ENCODE results near the gene TAS1R2. TPM values are rescaled to one million over a fixed set of nuclear protein-coding genes. Genes with fewer than 3 reads are reported as not detected.

The TAS1R2 gene
- total and polyA plus RNA-seq, 2 of the 13 experiments (the other 11 are each of a cell fraction or from before 2014, with no cell fraction given), result not detected

DNA sequence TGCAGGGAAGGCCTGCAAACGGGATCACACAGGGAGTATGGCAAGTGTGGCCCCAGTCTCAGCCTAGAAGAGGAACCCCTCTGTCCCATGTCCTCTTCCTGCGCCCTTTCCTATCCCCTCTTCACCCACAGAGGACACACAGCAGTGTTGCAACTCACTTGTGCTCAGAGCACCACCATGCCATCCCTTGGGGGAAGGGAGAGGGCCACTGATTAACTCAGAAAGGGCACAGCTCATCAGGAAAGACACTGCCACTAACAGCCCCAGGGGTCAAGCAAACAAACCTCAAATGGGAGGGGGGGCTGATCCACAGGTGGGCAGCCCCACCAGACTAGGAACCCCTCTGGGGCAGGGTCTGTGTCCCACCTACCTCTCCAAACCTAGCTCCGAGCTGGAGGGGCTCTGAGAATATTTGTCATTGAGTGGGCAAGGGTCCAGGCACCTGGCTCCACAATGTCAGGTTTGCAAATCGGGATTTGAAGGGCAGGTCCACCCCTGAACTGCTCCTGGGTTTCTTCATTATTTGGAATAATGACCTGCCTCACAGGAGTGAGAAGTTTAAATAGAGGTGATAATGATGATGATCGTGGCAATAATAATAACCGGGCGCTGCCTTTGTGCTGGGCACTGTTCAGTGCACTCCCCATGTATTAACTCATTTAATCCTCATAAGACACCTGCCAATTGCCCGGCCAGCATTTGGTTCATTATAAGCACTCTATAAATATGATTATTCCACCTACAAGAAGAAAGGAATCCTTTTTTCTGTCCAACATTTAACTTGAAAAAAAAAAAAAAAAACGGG, 41.9 kb upstream of the TAS1R2 start (continued):
- no peak for TF ChIP-seq ZNF274 (CRISPR knock-in tag; IDR thresholded peaks at IDR 0.05)
- TF ChIP-seq ZNF710 (CRISPR knock-in tag; IDR thresholded peaks at IDR 0.05; ENCODE audit: borderline replicate concordance), result peak; percentile 90; the same call in 1 of the 2 replicates
- TF ChIP-seq GATAD2A (CRISPR knock-in tag; IDR thresholded peaks at IDR 0.05), result peak; percentile 93
- 0 out of 2 replicates have a peak, but pooled peaks have one; percentile 67 for TF ChIP-seq SSRP1 (CRISPR knock-in tag; IDR thresholded peaks at IDR 0.05)
- TF ChIP-seq ZNF75D (CRISPR knock-in tag; IDR thresholded peaks at IDR 0.05; ENCODE audit: borderline replicate concordance), result no peak
- TF ChIP-seq FOXP1 (IDR thresholded peaks at IDR 0.05), result no peak
- TF ChIP-seq FOXP1 (CRISPR knock-in tag; IDR thresholded peaks at IDR 0.05), result peak; percentile 82
- no peak for TF ChIP-seq ZFP36 (IDR thresholded peaks at IDR 0.05; ENCODE audit: borderline replicate concordance, low read depth, low read length, partially characterized antibody)
- TF ChIP-seq, protein P1, sequence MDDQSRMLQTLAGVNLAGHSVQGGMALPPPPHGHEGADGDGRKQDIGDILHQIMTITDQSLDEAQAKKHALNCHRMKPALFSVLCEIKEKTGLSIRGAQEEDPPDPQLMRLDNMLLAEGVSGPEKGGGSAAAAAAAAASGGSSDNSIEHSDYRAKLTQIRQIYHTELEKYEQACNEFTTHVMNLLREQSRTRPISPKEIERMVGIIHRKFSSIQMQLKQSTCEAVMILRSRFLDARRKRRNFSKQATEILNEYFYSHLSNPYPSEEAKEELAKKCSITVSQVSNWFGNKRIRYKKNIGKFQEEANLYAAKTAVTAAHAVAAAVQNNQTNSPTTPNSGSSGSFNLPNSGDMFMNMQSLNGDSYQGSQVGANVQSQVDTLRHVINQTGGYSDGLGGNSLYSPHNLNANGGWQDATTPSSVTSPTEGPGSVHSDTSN (CRISPR knock-in tag; IDR thresholded peaks at IDR 0.05; ENCODE audit: borderline replicate concordance), result no peak
- TF ChIP-seq NCOA5 (CRISPR knock-in tag; IDR thresholded peaks at IDR 0.05), result no peak
- TF ChIP-seq ZNF619 (CRISPR knock-in tag; IDR thresholded peaks at IDR 0.05), result 0 out of 2 replicates have a peak, but pooled peaks have one; percentile 48
- TF ChIP-seq ZSCAN21 (CRISPR knock-in tag; IDR thresholded peaks at IDR 0.05; ENCODE audit: borderline replicate concordance), result peak; percentile 56; the same call in 1 of the 2 replicates
- TF ChIP-seq FOSL1 (CRISPR knock-in tag; IDR thresholded peaks at IDR 0.05; ENCODE audit: borderline replicate concordance), result no peak
- TF ChIP-seq HMG20B (CRISPR knock-in tag; conservative IDR thresholded peaks at IDR 0.05), result peak; percentile 74; the same call in 1 of the 2 replicates
- peak; percentile 85 for TF ChIP-seq TBX2 (CRISPR knock-in tag; IDR thresholded peaks at IDR 0.05; ENCODE audit: borderline replicate concordance)
- peak; percentile 45; the same call in 1 of the 2 replicates for TF ChIP-seq HHEX (CRISPR knock-in tag; IDR thresholded peaks at IDR 0.05)
- TF ChIP-seq ZNF615 (CRISPR knock-in tag; IDR thresholded peaks at IDR 0.05; ENCODE audit: borderline replicate concordance), result no peak
- no peak; the same call in 1 of the 2 replicates for TF ChIP-seq SMAD3 (CRISPR knock-in tag; IDR thresholded peaks at IDR 0.05)
- 0 out of 2 replicates have a peak, but pooled peaks have one; percentile 67 for TF ChIP-seq ZNF839 (CRISPR knock-in tag; IDR thresholded peaks at IDR 0.05; ENCODE audit: borderline replicate concordance)
- peak; percentile 73; the same call in 1 of the 2 replicates for TF ChIP-seq TARDBP (CRISPR knock-in tag; IDR thresholded peaks at IDR 0.05)
- TF ChIP-seq RAD51 (IDR thresholded peaks at IDR 0.05; ENCODE audit: borderline replicate concordance), result no peak
- no peak for TF ChIP-seq ZNF432 (CRISPR knock-in tag; IDR thresholded peaks at IDR 0.05; ENCODE audit: borderline replicate concordance)
- TF ChIP-seq ZNF260 (CRISPR knock-in tag; IDR thresholded peaks at IDR 0.05; ENCODE audit: borderline replicate concordance, low read depth), result no peak
- no peak for TF ChIP-seq ZNF383 (CRISPR knock-in tag; IDR thresholded peaks at IDR 0.05; ENCODE audit: borderline replicate concordance)
- peak; percentile 94 for TF ChIP-seq HDAC2 (CRISPR knock-in tag; IDR thresholded peaks at IDR 0.05)
- TF ChIP-seq SIX1 (CRISPR knock-in tag; IDR thresholded peaks at IDR 0.05; ENCODE audit: borderline replicate concordance), result no peak
- peak; percentile 72; the same call in 1 of the 2 replicates for TF ChIP-seq ESRRA (CRISPR knock-in tag; IDR thresholded peaks at IDR 0.05; ENCODE audit: low read depth)
- TF ChIP-seq XRCC5 (optimal IDR thresholded peaks at IDR 0.05; ENCODE audit: low read length), result peak; percentile 55

Data from HepG2 (cell line).